K562 (cell line): ENCODE measurements around the gene FGF5.

ENCODE experiments used
- BACH1 ChIP-seq: fragments of 200-800 bp; sonication (Bioruptor generic); IDR thresholded peaks from 2 replicates; pipeline ENCODE4 v1.6.1; 2016; ENCODE audit warnings: missing genetic modification characterization, missing compliant biosample characterization
- KAT7 ChIP-seq: sonication (generic); formaldehyde crosslinking; IDR thresholded peaks from 2 replicates; pipeline ENCODE4 v1.8.0; 2022; ENCODE audit warnings: missing genetic modification reagents, mild to moderate bottlenecking, borderline replicate concordance
- MED1 ChIP-seq: sonication (generic); formaldehyde crosslinking; IDR thresholded peaks from 2 replicates; pipeline ENCODE4 v1.8.1; 2023; ENCODE audit warnings: missing genetic modification reagents, borderline replicate concordance
- MTA2 ChIP-seq: fragments of 450-650 bp; IDR thresholded peaks from 2 replicates; pipeline ENCODE4 v1.6.1; 2016; ENCODE audit warnings: low read depth
- NCOA1 ChIP-seq: fragments of 450-650 bp; IDR thresholded peaks from 2 replicates; pipeline ENCODE4 v1.6.1; 2016; ENCODE audit warnings: low read depth
- POLR2AphosphoS5 ChIP-seq: IDR thresholded peaks from 2 replicates; pipeline ENCODE4 v1.6.1; 2011; ENCODE audit warnings: mild to moderate bottlenecking, low read depth, low read length, moderate library complexity; ENCODE audit not compliant: control insufficient read depth, insufficient read depth
- SREBF2 ChIP-seq: sonication (generic); formaldehyde crosslinking; IDR thresholded peaks from 2 replicates; pipeline ENCODE4 v1.4.0; 2020; ENCODE audit warnings: mild to moderate bottlenecking, missing genetic modification reagents
- ZNF175 ChIP-seq: fragments of 200-800 bp; sonication (Bioruptor generic); IDR thresholded peaks from 2 replicates; pipeline ENCODE4 v1.6.1; 2016; ENCODE audit warnings: low read depth, mild to moderate bottlenecking, missing genetic modification characterization, missing compliant biosample characterization
- TF ChIP-seq, protein P1 (sequence below): sonication (generic); formaldehyde crosslinking; IDR thresholded peaks from 2 replicates; pipeline ENCODE4 v1.8.1; 2023; ENCODE audit warnings: mild to moderate bottlenecking, missing genetic modification reagents
- TF ChIP-seq, protein P2 (sequence below): fragments of 250-450 bp; sonication (Bioruptor Pico); IDR thresholded peaks from 2 replicates; pipeline ENCODE4 v1.8.0; 2022; ENCODE audit warnings: moderate library complexity, mild to moderate bottlenecking, inconsistent platforms
- TF ChIP-seq, protein P3 (sequence below), 3 experiments: IDR thresholded peaks in 2 of 3; conservative IDR thresholded peaks in 1 of 3; 2 replicates each; pipeline ENCODE4 v1.5.1; 2011 to 2012; ENCODE audit warnings: low read length in 3 of 3, mild to moderate bottlenecking in 3 of 3, control low read depth in 2 of 3, improper control_type of control experiment in 1 of 3, inconsistent platforms in 1 of 3, low read depth in 1 of 3, mixed read lengths in 1 of 3, moderate library complexity in 1 of 3; ENCODE audit not compliant: insufficient read depth in 2 of 3
- TF ChIP-seq, protein P4 (sequence below): sonication (generic); formaldehyde crosslinking; IDR thresholded peaks from 2 replicates; pipeline ENCODE4 v1.9.0; 2022; ENCODE audit warnings: mild to moderate bottlenecking, missing genetic modification reagents

DNA sequence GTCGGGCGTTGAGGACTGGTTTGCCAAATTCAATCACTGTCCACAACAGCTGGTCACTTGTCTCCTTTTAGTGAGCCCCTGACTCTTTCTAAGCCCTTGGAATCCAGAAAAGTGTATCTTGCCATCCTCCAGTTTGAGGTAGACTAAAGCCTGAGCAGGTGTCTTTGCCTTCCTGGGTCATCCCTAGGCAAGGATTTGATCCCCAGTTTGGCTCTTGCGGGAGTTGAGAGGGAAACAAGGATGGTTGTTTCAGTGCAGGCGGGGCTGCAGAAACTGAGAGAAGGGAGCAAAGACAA is 2.2 kb upstream of the FGF5 start:
- TF ChIP-seq POLR2AphosphoS5, result no peak
- TF ChIP-seq ZNF175 (CRISPR knock-in tag), result no peak
- TF ChIP-seq MTA2, result no peak
- TF ChIP-seq, protein P1, sequence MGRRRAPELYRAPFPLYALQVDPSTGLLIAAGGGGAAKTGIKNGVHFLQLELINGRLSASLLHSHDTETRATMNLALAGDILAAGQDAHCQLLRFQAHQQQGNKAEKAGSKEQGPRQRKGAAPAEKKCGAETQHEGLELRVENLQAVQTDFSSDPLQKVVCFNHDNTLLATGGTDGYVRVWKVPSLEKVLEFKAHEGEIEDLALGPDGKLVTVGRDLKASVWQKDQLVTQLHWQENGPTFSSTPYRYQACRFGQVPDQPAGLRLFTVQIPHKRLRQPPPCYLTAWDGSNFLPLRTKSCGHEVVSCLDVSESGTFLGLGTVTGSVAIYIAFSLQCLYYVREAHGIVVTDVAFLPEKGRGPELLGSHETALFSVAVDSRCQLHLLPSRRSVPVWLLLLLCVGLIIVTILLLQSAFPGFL (CRISPR knock-in tag), result no peak
- TF ChIP-seq KAT7 (CRISPR knock-in tag), result no peak
- TF ChIP-seq, protein P2, sequence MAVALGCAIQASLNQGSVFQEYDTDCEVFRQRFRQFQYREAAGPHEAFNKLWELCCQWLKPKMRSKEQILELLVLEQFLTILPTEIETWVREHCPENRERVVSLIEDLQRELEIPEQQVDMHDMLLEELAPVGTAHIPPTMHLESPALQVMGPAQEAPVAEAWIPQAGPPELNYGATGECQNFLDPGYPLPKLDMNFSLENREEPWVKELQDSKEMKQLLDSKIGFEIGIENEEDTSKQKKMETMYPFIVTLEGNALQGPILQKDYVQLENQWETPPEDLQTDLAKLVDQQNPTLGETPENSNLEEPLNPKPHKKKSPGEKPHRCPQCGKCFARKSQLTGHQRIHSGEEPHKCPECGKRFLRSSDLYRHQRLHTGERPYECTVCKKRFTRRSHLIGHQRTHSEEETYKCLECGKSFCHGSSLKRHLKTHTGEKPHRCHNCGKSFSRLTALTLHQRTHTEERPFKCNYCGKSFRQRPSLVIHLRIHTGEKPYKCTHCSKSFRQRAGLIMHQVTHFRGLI (CRISPR knock-in tag), result no peak
- TF ChIP-seq BACH1 (tag), result no peak
- TF ChIP-seq MED1 (CRISPR knock-in tag), result no peak
- no peak for TF ChIP-seq SREBF2
- TF ChIP-seq, protein P3, sequence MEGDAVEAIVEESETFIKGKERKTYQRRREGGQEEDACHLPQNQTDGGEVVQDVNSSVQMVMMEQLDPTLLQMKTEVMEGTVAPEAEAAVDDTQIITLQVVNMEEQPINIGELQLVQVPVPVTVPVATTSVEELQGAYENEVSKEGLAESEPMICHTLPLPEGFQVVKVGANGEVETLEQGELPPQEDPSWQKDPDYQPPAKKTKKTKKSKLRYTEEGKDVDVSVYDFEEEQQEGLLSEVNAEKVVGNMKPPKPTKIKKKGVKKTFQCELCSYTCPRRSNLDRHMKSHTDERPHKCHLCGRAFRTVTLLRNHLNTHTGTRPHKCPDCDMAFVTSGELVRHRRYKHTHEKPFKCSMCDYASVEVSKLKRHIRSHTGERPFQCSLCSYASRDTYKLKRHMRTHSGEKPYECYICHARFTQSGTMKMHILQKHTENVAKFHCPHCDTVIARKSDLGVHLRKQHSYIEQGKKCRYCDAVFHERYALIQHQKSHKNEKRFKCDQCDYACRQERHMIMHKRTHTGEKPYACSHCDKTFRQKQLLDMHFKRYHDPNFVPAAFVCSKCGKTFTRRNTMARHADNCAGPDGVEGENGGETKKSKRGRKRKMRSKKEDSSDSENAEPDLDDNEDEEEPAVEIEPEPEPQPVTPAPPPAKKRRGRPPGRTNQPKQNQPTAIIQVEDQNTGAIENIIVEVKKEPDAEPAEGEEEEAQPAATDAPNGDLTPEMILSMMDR (IDR thresholded peaks at IDR 0.05 in 2 of 3, conservative IDR thresholded peaks at IDR 0.05 in 1 of 3; ENCODE audit: insufficient read depth in 2 of 3, low read depth in 1 of 3, low read length in 3 of 3), result no peak
- TF ChIP-seq NCOA1, result no peak
- TF ChIP-seq, protein P4, sequence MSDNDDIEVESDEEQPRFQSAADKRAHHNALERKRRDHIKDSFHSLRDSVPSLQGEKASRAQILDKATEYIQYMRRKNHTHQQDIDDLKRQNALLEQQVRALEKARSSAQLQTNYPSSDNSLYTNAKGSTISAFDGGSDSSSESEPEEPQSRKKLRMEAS (CRISPR knock-in tag), result no peak
